Neural crest cell (in vitro differentiated cells): ENCODE results near the gene RASA3. TPM values are rescaled to one million over a fixed set of nuclear protein-coding genes. Genes with fewer than 3 reads are reported as not detected.

ENCODE experiments used
- DNase-seq: peaks from one replicate; pipeline ENCODE4 v3.0.0; 2021; ENCODE audit warnings: low read depth, mixed read lengths, low spot score
- H3K27ac Mint-ChIP-seq: one replicate; pipeline ENCODE4 v1.8.0; 2021; ENCODE audit warnings: mild to moderate bottlenecking, mixed read lengths; ENCODE audit not compliant: unreplicated experiment
- H3K27me3 Mint-ChIP-seq: 2 replicates; pipeline ENCODE4 v1.8.0; 2021; ENCODE audit warnings: low read depth, mild to moderate bottlenecking, mixed read lengths
- H3K36me3 Mint-ChIP-seq: 2 replicates; pipeline ENCODE4 v1.8.0; 2021; ENCODE audit warnings: low read depth, mild to moderate bottlenecking, mixed read lengths
- H3K4me1 Mint-ChIP-seq: 2 replicates; pipeline ENCODE4 v1.8.0; 2021; ENCODE audit warnings: mixed read lengths
- H3K4me3 Mint-ChIP-seq: one replicate; pipeline ENCODE4 v1.8.0; 2021; ENCODE audit warnings: mild to moderate bottlenecking, mixed read lengths
- H3K9me3 Mint-ChIP-seq: 2 replicates; pipeline ENCODE4 v1.8.0; 2021; ENCODE audit warnings: mixed read lengths
- CTCF ChIP-seq: fragments of 200-600 bp; sonication (generic); conservative IDR thresholded peaks from 2 replicates; pipeline ENCODE4 v1.5.0; 2021; ENCODE audit warnings: antibody characterized with exemption, mild to moderate bottlenecking
- total RNA-seq: library from RNA; stranded (reverse); gene quantifications from 2 replicates; pipeline ENCODE4 v1.2.1, GENCODE V29; 2021

RASA3 gene
- total RNA-seq, 1 donor from 2014 or later: 29.5 TPM

DNA sequence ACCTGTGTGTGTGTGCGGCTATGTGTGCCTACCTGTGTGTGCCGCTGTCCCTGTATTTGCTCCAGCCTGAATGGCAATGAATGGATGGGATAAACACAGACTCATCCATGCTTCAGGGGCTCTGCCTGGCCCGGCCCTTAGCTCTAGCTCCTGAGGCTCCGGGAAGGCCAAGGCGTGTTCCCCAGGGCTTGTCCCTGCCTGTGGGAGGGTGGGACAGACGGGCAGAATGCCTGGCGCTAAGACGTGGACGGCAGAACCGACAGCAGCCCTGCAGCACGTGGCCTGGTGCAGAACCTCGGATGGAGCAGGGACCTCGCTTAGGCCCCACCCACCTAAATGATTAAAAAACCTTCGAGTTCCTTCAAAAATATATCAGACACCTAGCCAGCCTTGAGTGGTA, 100.8 kb downstream of the RASA3 start:
- H3K27ac Mint-ChIP-seq: no peak overlapping the region
- no peak overlapping the region for H3K4me3 Mint-ChIP-seq
- peaks cover 11% of the 10 kb centered on the region for H3K36me3 Mint-ChIP-seq
- peaks cover 51% of the 10 kb centered on the region for H3K4me1 Mint-ChIP-seq
- TF ChIP-seq CTCF: no peak
- DNase-seq: no peak
- H3K27me3 Mint-ChIP-seq: no peaks in the 10 kb centered on the region
- no peaks in the 10 kb centered on the region for H3K9me3 Mint-ChIP-seq

- H3K4me1 Mint-ChIP-seq: peaks cover 51% of the 10 kb centered on the region
- H3K27ac Mint-ChIP-seq: no peak overlapping the region
- H3K27me3 Mint-ChIP-seq: no peaks in the 10 kb centered on the region
- peaks cover 11% of the 10 kb centered on the region for H3K36me3 Mint-ChIP-seq
- TF ChIP-seq CTCF: no peak
- H3K4me3 Mint-ChIP-seq: no peak overlapping the region
- no peak for DNase-seq
- no peaks in the 10 kb centered on the region for H3K9me3 Mint-ChIP-seq
Measured at GRCh38 chr13:114030666-114031610, 101.5 kb downstream of the RASA3 start.

- Mint-ChIP-seq H3K36me3 (peaks cover 15% of the 10 kb centered on the region), H3K4me1 (peaks cover 49% of the 10 kb centered on the region), H3K9me3 (no peaks in the 10 kb centered on the region), H3K27ac (no peak overlapping the region), H3K4me3 (no peak overlapping the region), H3K27me3 (no peaks in the 10 kb centered on the region)
- no peak for TF ChIP-seq CTCF
- no peak for DNase-seq
Measured at GRCh38 chr13:114029866-114030625, 102.4 kb downstream of the RASA3 start.

GRCh38 chr13:114027826-114028225, 104.6 kb downstream of the RASA3 start:
- no peaks in the 10 kb centered on the region for H3K9me3 Mint-ChIP-seq
- no peak overlapping the region for H3K4me3 Mint-ChIP-seq
- no peak for DNase-seq
- H3K27me3 Mint-ChIP-seq: no peaks in the 10 kb centered on the region
- H3K27ac Mint-ChIP-seq: no peak overlapping the region
- peaks cover 15% of the 10 kb centered on the region for H3K36me3 Mint-ChIP-seq
- peaks cover 38% of the 10 kb centered on the region for H3K4me1 Mint-ChIP-seq
- TF ChIP-seq CTCF: no peak

DNA sequence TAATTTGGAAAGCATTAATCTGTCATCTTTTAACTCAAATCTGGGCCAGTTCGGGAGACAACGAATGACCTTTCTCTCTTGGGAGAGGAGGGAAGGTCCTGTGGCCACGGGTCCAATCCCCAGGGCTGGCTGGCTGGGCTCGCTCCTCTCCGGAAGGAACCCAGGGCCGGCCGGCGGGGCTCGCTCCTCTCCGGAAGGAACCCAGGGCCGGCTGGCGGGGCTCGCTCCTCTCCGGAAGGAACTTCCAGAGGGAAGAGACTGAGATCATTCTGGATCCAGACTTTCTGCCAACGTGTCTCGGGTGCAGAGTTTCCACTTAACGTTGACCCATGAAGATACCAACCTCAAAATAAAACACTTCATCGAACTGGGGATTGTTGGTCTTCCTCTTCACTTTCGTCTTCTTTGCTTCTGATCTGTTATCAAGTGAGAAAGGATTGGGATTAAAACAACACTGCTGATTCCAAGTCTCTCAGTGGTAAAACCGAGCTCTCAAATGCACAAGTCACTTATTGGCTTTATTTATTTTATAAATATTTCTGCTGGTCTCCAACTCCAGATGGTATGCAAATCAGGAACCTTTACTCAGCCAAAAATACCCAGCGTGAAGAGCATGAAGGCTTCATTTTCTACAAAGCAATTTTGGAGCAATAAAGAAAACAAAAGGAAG, 105.2 kb downstream of the RASA3 start:
- Mint-ChIP-seq H3K4me3 (no peak overlapping the region), H3K9me3 (no peaks in the 10 kb centered on the region), H3K36me3 (peaks cover 15% of the 10 kb centered on the region), H3K4me1 (peaks cover 35% of the 10 kb centered on the region), H3K27me3 (no peaks in the 10 kb centered on the region), H3K27ac (no peak overlapping the region)
- no peak for DNase-seq
- TF ChIP-seq CTCF: no peak
